HepG2 (cell line): ENCODE results near the gene RPP21. TPM values are rescaled to one million over a fixed set of nuclear protein-coding genes. Genes with fewer than 3 reads are reported as not detected.

Experiments used
- ATAD3A ChIP-seq: sonication (generic); formaldehyde crosslinking; IDR thresholded peaks from 2 replicates; pipeline ENCODE4 v1.4.0; 2020; ENCODE audit warnings: missing genetic modification reagents
- FOXK2 ChIP-seq: fragments of 450-650 bp; IDR thresholded peaks from 2 replicates; pipeline ENCODE4 v1.6.1; 2016
- GRHL1 ChIP-seq: sonication (generic); formaldehyde crosslinking; conservative IDR thresholded peaks from 2 replicates; pipeline ENCODE4 v1.8.0; 2022; ENCODE audit warnings: missing genetic modification reagents
- KDM2A ChIP-seq: sonication (generic); formaldehyde crosslinking; IDR thresholded peaks from 2 replicates; pipeline ENCODE4 v1.4.0; 2020; ENCODE audit warnings: low read depth, missing genetic modification reagents, borderline replicate concordance
- MAZ ChIP-seq, 2 experiments: sonication (generic) in 1 of 2; formaldehyde crosslinking in 1 of 2; IDR thresholded peaks; 2 replicates each; pipeline versions ENCODE4 v1.5.0 to v1.6.1; 2012 to 2020; ENCODE audit warnings: low read depth in 2 of 2, mild to moderate bottlenecking in 2 of 2, borderline replicate concordance in 1 of 2, improper control_type of control experiment in 1 of 2, low read length in 1 of 2, missing genetic modification reagents in 1 of 2, moderate library complexity in 1 of 2
- MED1 ChIP-seq: sonication (generic); formaldehyde crosslinking; IDR thresholded peaks from 2 replicates; pipeline ENCODE4 v1.4.0; 2020; ENCODE audit warnings: missing genetic modification reagents
- PHF8 ChIP-seq: sonication (generic); formaldehyde crosslinking; IDR thresholded peaks from 2 replicates; pipeline ENCODE4 v1.5.0; 2020; ENCODE audit warnings: missing genetic modification reagents
- RBM22 ChIP-seq: fragments of 200-400 bp; formaldehyde crosslinking; optimal IDR thresholded peaks from 2 replicates; pipeline ENCODE3; 2017; ENCODE audit warnings: mild to moderate bottlenecking, low read length, moderate library complexity
- SMYD3 ChIP-seq: sonication (generic); formaldehyde crosslinking; IDR thresholded peaks from 2 replicates; pipeline ENCODE4 v1.8.1; 2023; ENCODE audit warnings: mild to moderate bottlenecking, missing genetic modification reagents
- TP53 ChIP-seq: sonication (generic); formaldehyde crosslinking; conservative IDR thresholded peaks from 2 replicates; pipeline ENCODE4 v1.4.0; 2020; ENCODE audit warnings: missing genetic modification reagents
- ZBTB40 ChIP-seq, 2 experiments: fragments of 450-650 bp in 1 of 2; sonication (generic) in 1 of 2; formaldehyde crosslinking in 1 of 2; IDR thresholded peaks; 2 replicates each; pipeline versions ENCODE4 v1.6.1 to v1.8.0; 2016 to 2022; ENCODE audit warnings: antibody characterized with exemption in 1 of 2, mild to moderate bottlenecking in 1 of 2, missing genetic modification reagents in 1 of 2
- ZNF234 ChIP-seq: sonication (generic); formaldehyde crosslinking; conservative IDR thresholded peaks from 2 replicates; pipeline ENCODE4 v1.5.1; 2020; ENCODE audit warnings: mild to moderate bottlenecking, missing genetic modification reagents
- ZNF30 ChIP-seq: sonication (generic); formaldehyde crosslinking; IDR thresholded peaks from 2 replicates; pipeline ENCODE4 v1.5.0; 2020; ENCODE audit warnings: mild to moderate bottlenecking, missing genetic modification reagents
- ZNF343 ChIP-seq: sonication (generic); formaldehyde crosslinking; IDR thresholded peaks from 2 replicates; pipeline ENCODE4 v1.4.0; 2020; ENCODE audit warnings: mild to moderate bottlenecking, missing genetic modification reagents
- polyA plus RNA-seq, 8 experiments: library from polyadenylated mRNA; depleted of rRNA in 3 of 8; stranded (reverse) in 7 of 8; unstranded in 1 of 8; fragments of >200 nt; fragmentation: Illumina TruSeq in 4 of 8; extraction: Trizol in 4 of 8; gene quantifications; 2 replicates each; pipeline versions ENCODE4 v1.2.1 to v1.2.3, GENCODE V29; 2011 to 2016; ENCODE audit warnings: low read depth in 4 of 8, missing spikeins in 1 of 8, mixed read lengths in 1 of 8; ENCODE audit not compliant: insufficient read depth in 1 of 8
- total RNA-seq, 5 experiments: library from RNA; depleted of rRNA; stranded (reverse); fragments of >200 nt; fragmentation: Illumina TruSeq; extraction: Trizol; gene quantifications; 2 replicates each; pipeline ENCODE4 v1.2.3, GENCODE V29; 2016; ENCODE audit warnings: low read depth in 1 of 5
- TF ChIP-seq, protein P1 (sequence below): sonication (generic); formaldehyde crosslinking; conservative IDR thresholded peaks from 2 replicates; pipeline ENCODE4 v1.4.0; 2020; ENCODE audit warnings: missing genetic modification reagents

The RPP21 gene
- total and polyA plus RNA-seq, 2 of the 13 experiments (the other 11 are each of a cell fraction or from before 2014, with no cell fraction given), result 53.1 to 72.3 TPM

- TF ChIP-seq GRHL1 (no peak), SMYD3 (CRISPR knock-in tag) (no peak), ATAD3A (CRISPR knock-in tag) (no peak), MAZ (IDR thresholded peaks at IDR 0.05; ENCODE audit: borderline replicate concordance, low read depth, low read length) (no peak), MAZ (CRISPR knock-in tag; IDR thresholded peaks at IDR 0.05; ENCODE audit: low read depth) (no peak), ZNF30 (no peak), TP53 (CRISPR knock-in tag) (no peak), MED1 (CRISPR knock-in tag) (peak; percentile 28; the same call in 1 of the 2 replicates), ZBTB40 (IDR thresholded peaks at IDR 0.05) (no peak), ZBTB40 (CRISPR knock-in tag; IDR thresholded peaks at IDR 0.05) (no peak), PHF8 (CRISPR knock-in tag) (no peak), KDM2A (CRISPR knock-in tag) (no peak), RBM22 (no peak), ZNF343 (no peak), ZNF234 (no peak), FOXK2 (no peak)
- TF ChIP-seq, protein P1, sequence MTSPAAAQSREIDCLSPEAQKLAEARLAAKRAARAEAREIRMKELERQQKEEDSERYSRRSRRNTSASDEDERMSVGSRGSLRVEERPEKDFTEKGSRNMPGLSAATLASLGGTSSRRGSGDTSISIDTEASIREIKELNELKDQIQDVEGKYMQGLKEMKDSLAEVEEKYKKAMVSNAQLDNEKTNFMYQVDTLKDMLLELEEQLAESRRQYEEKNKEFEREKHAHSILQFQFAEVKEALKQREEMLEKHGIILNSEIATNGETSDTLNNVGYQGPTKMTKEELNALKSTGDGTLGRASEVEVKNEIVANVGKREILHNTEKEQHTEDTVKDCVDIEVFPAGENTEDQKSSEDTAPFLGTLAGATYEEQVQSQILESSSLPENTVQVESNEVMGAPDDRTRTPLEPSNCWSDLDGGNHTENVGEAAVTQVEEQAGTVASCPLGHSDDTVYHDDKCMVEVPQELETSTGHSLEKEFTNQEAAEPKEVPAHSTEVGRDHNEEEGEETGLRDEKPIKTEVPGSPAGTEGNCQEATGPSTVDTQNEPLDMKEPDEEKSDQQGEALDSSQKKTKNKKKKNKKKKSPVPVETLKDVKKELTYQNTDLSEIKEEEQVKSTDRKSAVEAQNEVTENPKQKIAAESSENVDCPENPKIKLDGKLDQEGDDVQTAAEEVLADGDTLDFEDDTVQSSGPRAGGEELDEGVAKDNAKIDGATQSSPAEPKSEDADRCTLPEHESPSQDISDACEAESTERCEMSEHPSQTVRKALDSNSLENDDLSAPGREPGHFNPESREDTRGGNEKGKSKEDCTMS (CRISPR knock-in tag), result 0 out of 2 replicates have a peak, but pooled peaks have one; percentile 75
Measured at GRCh38 chr6:30378290-30378937, 33.5 kb downstream of the RPP21 start (continued).
